NCI-H2029 treated with DMSO at 0.1 percent for 48 hours (cell line): ENCODE measurements around the gene RHOT1.
A peak's percentile ranks its signal among the peaks of the same experiment; 100 is the strongest.
"Not testable (repeated sequence)": the region's sequence is repeated elsewhere in the genome, so short reads cannot be mapped to it uniquely, and the experiment has no call there.

Source experiments
- DNase-seq: peaks from one replicate; lab custom pipeline; 2025; lab: John Stamatoyannopoulos, UW

RHOT1 gene

DNA sequence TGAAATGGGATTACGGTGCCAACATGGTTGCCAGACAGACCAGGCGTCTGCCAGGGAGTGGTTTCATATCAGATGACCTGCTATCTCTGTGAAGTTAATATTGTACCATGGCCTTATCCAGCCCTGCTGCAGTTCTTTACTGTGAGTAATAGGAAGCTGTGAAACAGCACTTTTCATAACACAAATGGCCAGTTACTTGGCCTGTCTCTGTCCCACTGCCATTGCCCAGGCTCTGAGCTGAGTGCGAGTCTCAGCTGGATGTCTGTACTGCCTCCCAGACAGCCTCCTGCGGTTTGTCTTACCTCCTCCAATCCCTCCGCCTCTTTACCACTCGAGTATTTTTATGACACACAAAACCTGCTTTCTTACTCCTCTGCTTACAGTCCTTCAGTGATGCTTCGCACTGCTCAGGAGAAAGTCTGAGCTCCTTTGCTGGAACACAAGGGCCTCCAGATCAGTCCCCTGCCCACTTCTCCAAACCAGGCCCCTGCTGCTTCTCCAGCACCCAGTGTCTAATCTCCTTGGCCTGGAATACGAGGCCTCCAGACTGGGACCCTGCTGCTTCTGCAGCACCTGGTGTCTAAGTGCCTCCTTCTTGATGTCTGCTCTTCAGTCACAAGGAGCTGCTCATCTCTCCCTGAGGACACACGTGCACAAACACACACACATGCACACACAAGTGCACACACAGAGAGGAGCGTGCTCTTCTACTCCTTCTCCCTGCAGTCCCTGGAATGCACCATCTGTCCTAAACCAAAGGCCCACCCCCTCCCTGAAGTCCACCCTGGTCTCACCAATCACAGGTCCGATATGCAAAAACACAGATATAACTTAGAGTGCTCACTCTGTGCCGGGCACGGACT, 17.1 kb upstream of the RHOT1 start:
- DNase-seq, result no peak

DNA sequence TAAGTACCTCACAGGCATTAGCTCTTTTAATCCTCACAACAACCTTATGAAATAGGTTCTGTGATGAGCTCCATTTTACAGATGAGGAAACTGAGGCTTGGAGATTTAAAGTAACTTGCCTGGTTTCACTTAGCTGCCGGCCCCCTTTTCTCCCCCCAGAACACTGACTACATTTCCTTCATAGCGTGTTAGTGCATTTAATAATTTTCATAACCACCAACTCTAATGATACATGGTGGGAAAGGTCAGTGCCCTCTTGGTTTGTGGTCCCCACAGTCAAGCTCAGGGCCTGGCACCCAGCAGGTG, 16.5 kb upstream of the RHOT1 start:
- no peak for DNase-seq

- no peak for DNase-seq
Observed at GRCh38 chr17:32126325-32126724, 16.0 kb upstream of the RHOT1 start.

DNA sequence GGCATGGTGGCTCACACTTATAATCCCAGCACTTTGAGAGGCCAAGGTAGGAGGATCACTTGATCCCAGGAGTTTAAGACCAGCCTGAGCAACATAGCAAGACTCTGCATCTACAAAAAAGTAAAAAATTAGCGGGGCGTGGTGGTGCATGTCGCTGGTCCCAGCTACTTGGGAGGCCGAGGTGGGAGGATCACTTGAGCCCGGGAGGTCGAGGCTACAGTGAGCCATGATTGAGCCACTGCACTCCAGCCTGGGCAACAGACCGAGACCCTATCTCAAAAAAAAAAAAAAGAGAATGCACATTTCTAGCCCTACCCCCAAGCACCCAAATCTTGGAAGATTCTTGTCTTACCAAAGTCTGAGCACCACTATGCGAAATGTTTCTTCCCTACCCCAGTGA, 15.6 kb upstream of the RHOT1 start:
- no peak for DNase-seq

DNA sequence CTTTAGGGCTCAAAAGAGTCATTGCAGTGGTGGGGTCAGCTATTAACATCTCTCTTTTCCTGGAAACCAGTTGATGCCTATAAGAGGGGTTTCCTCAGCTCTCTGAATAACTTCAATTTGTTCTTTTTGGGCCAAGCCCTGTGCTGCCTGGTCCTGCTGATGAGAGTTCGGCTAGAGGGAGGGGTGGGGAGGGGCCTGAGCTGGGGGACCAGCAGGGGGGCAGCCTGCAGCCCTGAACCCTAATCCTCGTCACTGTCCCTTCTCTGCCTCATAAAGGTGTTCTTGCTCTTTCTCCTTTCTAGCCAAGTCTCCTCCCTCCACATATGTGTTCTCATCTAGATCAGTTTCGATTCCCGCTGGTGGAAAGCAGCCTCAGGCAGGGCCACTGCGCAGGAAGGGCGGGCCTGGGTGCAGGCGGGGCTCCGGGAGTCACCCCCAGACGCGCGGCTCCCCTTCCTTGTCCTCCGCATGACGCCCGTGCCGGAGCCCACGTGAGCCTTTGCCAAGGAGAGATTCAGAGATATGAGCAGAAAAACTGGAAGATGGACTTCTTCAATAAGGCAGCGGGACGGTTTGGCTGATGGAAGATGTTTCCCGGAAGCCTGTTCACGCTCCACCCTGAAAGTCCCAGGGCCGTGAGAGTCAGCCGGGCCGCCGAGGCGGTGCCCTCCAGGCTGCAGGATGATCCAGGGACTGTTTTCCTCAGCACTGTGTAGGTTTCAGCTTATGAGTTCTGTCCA, 15.0 kb upstream of the RHOT1 start:
- peak; percentile 25 for DNase-seq

- DNase-seq, result not testable (repeated sequence)
Observed at GRCh38 chr17:32128470-32128869, 13.8 kb upstream of the RHOT1 start.

DNA sequence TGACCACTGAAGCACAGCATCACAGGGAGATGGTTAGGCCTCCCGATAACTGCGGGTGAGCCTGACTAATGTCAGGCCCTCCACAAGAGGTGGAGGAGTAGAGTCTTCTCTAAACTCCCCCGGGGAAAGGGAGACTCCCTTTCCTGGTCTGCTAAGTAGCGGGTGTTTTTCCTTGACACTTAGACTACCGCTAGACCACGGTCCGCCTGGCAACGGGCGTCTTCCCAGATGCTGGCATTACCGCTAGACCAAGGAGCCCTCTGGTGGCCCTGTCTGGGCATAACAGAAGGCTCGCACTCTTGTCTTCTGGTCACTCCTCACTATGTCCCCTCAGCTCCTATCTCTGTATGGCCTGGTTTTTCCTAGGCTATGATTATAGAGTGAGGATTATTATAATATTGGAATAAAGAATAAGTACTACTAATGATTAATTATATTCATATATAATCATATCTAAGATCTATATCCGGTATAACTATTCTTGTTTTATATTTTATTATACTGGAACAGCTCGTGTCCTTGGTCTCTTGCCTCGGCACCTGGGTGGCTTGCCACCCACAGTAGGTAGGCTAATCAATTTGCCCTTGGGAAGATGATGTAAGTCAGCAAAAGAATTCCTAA, 6.7 kb upstream of the RHOT1 start:
- DNase-seq, result not testable (repeated sequence)

- DNase-seq, result no peak
Observed at GRCh38 chr17:32136856-32137255, 5.4 kb upstream of the RHOT1 start.

- DNase-seq, result not testable (repeated sequence)
Observed at GRCh38 chr17:32139504-32139903, 2.8 kb upstream of the RHOT1 start.

- peak; percentile 62 for DNase-seq
Observed at GRCh38 chr17:32141258-32141657, 1.0 kb upstream of the RHOT1 start.

GRCh38 chr17:32141679-32142037, 644 bp upstream of the RHOT1 start:
- DNase-seq, result no peak

DNA sequence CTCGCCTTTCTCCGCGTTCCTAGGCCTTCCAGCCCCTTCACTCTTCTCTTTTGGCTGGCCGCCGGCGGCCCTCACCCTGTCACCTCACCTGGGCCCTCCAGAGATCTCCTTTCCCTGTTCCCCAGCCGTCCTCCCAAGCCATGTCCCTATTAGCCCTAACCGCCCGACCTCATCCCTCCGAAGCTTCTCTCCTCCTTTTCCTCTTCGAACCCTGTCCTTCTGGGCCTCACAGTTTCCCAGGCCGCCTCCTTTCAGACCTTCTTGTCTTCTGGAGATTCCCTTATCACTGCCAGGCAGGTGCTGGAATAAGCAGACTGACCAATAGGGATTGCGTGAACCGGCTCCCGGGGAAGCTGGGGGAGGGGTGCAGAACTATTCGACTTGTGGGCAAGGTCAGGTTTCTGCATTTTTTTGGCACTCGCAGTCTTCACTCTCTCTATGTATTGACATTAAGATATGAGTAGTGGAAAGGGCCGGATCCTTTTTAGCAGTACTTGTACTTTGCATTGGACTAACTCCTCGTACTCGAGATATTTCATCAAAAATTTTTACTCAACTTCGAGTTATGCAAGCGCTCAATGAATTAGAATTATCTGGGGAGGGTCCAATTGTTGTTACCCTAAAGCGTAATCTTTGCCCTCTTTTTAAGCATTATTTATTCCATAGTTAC, 690 bp downstream of the RHOT1 start:
- no peak for DNase-seq

DNA sequence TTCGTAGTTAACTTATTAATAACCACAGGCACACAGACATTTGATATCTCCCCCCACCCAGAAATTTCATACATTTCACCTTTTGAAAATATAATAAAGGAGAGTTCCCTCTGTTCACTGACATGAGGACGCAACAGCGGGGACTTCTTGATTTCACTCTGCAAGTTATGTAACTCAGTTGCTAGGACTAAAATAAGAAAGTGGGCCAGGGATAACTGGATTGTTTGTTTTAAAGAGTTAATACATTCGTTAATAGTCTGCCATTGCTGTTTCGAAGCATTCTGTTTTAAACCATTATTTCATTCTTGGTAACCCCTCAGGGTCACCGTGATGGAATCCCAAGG, 1.2 kb downstream of the RHOT1 start:
- no peak for DNase-seq

DNA sequence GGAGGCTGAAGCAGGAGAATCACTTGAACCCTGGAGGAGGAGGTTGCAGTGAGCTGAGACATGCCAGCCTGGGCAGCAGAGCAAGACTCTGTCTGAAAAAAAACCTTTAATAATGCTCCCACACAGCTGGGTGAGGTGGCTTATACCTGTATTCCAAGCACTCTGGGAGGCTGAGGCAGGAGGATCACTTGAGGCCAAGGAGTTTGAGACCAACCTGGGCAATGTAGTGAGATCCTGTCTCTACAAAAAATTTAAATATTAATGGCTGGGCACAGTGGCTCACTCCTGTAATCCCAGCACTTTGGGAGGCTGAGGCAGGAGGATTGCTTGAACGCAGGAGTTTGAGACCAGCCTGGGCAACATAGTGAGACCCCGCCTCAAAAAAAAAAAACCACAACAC, 2.1 kb downstream of the RHOT1 start:
- DNase-seq, result not testable (repeated sequence)

- no peak for DNase-seq
Observed at GRCh38 chr17:32148351-32148750, 6.0 kb downstream of the RHOT1 start.

DNA sequence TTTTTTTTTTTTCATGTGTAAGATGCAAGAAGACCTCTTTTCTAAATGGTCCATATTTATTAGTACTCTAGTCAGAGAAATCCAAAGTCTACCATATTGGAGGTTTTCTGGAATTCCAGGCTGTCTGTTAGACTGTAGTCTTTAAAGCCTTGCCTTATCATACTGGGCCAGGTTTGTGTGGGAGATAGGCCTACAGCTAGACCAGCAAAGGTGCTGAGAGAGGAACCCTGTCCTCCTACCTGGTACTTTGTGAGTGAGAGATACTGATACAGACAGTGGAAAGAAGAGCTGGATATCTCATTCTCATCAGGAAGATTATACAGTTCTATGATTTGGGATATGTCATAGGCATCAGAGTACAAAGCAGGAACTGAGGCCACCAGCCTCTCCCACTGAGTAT, 8.1 kb downstream of the RHOT1 start:
- DNase-seq, result no peak

- DNase-seq, result no peak
Observed at GRCh38 chr17:32152130-32152529, 9.8 kb downstream of the RHOT1 start.

GRCh38 chr17:32155896-32156295, 13.6 kb downstream of the RHOT1 start:
- no peak for DNase-seq

DNA sequence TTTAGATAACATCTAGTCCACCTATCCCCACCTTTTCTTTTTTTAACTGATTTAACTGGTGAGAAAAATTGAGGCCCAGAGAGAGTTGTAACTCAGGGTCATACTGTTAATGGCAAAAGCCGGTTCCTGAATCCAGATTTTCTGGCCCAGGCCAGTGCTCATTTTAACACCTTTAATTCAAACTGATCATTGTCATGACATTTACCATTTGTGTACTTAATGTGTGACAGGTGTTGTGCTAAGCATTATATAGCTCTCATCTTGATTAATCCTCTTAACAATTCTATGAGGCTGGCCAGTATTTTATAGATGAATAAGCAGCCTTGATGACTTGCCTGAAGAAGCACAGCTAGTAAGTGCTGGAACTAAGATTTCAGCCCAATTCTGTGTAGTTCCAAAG, 14.4 kb downstream of the RHOT1 start:
- no peak for DNase-seq

- DNase-seq, result no peak
Observed at GRCh38 chr17:32157225-32157624, 14.9 kb downstream of the RHOT1 start.

DNA sequence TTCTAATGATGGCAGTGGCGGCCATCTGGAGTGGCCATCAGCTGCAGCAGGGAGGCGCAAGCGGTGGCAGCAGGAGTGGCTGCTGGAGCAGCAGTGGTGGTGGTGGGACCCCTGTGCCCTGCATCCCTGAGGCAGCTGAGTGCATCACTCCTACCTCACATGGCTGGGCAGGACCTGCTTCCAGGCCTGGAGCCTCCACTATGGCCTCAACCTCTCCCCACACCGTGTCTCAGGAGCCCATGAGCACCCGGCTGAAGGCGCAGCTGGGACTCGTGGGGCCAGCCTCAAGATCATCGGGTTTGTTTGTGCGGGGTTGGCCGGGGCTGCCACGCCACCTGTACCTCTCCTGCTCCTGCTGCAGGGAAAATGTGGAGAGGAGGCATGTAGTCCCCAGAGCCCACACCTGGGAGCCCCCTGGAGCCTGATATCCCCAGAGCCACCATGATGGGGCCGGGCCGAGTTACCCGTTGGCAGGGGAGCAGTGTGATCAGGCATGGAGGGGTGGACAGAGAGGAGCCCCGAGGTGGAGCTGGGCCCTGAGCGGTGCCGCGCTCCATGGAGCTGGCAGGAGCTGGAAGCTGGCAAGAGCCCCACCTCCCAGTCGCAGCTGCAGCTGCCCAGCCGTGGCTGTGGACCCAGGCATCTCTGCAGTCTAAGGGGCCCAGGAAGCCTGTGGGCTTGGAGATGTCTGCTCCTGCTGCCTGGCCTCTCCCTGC, 16.7 kb downstream of the RHOT1 start:
- DNase-seq, result no peak
